OCI-LY3 (cell line): Measurements from ENCODE around the gene NHLH2.

Experiments used
- CTCF ChIP-seq: fragments of 200-600, 300-600 bp; sonication (generic); IDR thresholded peaks from 2 replicates; pipeline ENCODE4 v1.5.1; 2014; ENCODE audit warnings: antibody characterized with exemption, low read length, low read depth
- EZH2phosphoT487 ChIP-seq: fragments of 200-600 bp; shearing (Covaris generic); IDR thresholded peaks from 2 replicates; pipeline ENCODE4 v1.6.1; 2018; ENCODE audit warnings: antibody characterized with exemption, mixed run types, low read depth

- no peak for TF ChIP-seq CTCF
- no peak for TF ChIP-seq EZH2phosphoT487
Observed at GRCh38 chr1:115837740-115838421, 3.0 kb downstream of the NHLH2 start.
